Hepatocyte (in vitro differentiated cells): ENCODE measurements around the gene HMGN4.

Experiments
- EZH2 ChIP-seq: fragments of 200-600 bp; sonication (generic); IDR thresholded peaks from 2 replicates; pipeline ENCODE4 v1.6.1; 2016; ENCODE audit warnings: antibody characterized with exemption, mild to moderate bottlenecking, borderline replicate concordance
- EZH2phosphoT487 ChIP-seq: fragments of 200-600 bp; sonication (generic); IDR thresholded peaks from one replicate; pipeline ENCODE4 v1.6.1; 2018; ENCODE audit warnings: antibody characterized with exemption, mild to moderate bottlenecking, low read depth, moderate library complexity; ENCODE audit not compliant: unreplicated experiment, severe bottlenecking
- TF ChIP-seq, protein P1 (sequence below): fragments of 200-600 bp; sonication (generic); IDR thresholded peaks from 2 replicates; pipeline ENCODE4 v1.5.1; 2016; ENCODE audit warnings: antibody characterized with exemption, mild to moderate bottlenecking; ENCODE audit not compliant: poor library complexity

DNA sequence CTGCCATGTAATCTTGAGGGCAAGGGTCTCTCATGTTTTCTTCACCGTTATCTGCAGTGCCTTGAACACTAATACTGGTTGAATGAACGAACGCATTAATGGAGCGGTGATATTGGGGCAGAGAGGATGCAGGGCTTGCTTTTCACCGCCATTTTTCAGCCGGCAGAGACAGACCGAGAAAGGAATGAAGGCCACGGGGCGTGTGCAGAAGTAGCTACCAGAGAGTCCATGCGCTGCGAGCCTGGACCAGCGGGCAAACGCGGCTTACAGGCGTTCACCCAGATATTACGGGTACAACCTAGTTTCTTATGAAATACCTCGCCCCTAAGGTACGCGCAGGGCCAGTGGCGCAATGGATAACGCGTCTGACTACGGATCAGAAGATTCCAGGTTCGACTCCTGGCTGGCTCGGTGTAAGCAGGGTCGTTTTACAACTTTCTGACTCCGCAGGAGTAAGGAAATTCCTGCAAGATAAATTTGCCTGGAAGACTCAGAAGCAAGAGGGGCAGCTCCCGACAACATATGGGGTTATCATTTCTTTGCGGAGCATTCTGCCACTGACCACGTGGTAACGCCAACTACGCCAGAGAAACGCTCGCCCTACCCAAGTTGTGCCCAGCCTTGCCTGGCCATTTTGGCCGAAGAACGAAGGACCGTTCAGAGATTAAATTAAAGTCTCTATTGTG is 863 bp upstream of the HMGN4 start:
- TF ChIP-seq, protein P1, sequence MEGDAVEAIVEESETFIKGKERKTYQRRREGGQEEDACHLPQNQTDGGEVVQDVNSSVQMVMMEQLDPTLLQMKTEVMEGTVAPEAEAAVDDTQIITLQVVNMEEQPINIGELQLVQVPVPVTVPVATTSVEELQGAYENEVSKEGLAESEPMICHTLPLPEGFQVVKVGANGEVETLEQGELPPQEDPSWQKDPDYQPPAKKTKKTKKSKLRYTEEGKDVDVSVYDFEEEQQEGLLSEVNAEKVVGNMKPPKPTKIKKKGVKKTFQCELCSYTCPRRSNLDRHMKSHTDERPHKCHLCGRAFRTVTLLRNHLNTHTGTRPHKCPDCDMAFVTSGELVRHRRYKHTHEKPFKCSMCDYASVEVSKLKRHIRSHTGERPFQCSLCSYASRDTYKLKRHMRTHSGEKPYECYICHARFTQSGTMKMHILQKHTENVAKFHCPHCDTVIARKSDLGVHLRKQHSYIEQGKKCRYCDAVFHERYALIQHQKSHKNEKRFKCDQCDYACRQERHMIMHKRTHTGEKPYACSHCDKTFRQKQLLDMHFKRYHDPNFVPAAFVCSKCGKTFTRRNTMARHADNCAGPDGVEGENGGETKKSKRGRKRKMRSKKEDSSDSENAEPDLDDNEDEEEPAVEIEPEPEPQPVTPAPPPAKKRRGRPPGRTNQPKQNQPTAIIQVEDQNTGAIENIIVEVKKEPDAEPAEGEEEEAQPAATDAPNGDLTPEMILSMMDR, result no peak
- TF ChIP-seq EZH2phosphoT487 (no peak), EZH2 (no peak)
